ENCODE results near the gene MAPK12. TPM values are rescaled to one million over a fixed set of nuclear protein-coding genes. Genes with fewer than 3 reads are reported as not detected.

Gene MAPK12
- total RNA-seq (2014; rRNA removed; shearing (Covaris generic)) = 31.4 and 32.2 TPM in 2 replicates

DNA sequence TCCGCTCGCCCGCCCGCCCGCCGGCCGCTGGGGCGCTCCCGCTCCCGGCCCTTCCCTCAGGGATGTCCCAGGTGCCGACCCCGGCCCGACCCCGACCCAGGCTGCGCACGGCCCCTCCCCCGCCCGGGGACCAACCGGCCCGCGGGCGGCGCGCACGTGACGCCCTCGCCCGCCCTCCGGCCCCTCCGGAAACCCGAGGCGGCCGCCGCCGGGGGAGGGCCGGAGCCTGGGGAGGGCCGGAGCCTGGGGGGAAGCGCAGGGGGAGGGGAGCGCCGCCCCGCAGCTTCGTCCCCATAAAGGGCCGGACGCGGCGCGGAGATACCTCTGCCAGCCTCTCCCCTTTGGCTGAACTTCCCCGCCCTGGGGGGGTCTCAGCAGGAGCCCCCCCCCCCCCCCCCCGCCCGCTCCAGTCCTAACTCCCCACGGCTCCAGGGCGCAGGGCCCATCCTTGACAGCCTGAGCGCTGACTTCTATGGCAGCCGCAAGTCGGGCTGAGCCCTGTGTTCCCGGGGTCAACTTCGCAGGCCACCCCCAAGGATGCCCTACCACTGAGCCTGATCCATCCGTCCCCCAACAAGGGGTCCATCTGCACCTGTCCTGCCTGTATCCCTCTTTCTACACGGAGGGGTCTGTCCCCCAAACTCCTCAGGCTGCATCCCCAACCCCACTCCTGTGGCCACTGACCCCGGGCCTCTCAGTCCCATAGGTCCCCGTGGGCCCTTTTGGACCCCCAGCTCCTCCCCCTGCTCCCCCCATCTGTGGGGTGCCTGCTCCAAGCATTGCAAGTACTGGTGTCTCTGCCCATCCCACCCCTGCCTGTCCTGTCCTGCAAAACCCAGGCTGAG, at the start of gene MAPK12:
Gene MAPK12, minus strand, starts transcription at position 69 of the 845 bp plus-strand sequence. CDS start 174 bp downstream, outside the sequence.
- DNase-seq (ENCODE audit: low spot score) = no peak

DNA sequence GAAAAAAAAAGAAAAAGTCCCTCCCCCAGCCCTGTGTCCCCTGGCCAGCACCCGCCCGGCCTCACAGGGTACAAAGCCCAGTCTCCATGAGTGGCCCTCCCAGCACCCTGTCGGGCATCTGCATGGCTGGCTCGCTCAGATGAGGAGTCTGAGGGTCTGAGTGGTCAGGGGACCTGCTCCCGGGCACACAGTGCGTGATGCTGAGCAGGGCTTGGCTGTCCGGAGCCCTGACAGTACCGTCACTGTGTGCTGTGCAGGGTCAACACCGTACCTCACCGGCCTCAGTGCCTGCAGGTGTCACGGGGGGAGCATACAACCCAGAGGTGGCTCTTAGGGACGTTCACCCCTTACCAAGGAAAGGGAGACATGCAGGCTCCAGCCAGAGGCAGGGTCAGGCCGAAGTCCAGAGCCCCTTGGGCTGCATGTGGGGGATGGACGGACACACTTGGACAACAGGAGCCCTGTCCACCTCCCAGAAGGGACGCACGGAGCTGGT, 49.5 kb upstream of the MAPK12 start:
- no peak for DNase-seq (ENCODE audit: low spot score)

DNA sequence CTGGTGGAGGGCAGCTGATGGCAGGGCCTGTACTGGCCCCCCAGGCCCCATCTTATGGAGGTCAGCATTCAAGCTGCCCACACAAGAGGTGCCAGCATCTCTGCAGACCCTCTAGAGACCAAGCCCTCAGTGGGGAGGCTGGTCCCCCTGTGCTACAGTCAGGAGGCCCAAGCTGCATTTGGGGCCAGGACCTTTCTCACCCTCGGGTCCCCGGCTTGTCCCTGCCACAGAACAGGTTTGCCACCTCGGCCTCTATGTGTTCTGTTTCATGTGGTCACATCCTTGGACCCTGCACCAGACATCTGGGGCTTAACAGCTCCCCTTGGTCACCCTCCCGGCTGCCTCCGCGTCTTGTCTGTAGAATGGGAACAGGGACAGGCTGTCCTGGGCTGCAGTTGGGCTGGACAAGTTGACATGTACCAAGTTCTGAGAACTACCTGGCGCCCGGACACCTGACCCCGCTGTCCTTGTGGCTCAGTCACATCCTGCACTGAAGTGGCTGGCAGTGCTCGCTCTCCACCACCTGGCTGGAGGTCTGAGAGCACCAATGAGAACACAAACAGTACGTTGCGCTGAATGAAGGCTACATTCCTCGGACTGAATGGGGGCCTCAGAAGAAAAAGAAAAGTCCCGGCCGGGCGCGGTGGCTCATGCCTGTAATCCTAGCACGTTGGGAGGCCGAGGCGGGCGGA, 48.7 kb upstream of the MAPK12 start:
- no peak for DNase-seq (ENCODE audit: low spot score)

DNA sequence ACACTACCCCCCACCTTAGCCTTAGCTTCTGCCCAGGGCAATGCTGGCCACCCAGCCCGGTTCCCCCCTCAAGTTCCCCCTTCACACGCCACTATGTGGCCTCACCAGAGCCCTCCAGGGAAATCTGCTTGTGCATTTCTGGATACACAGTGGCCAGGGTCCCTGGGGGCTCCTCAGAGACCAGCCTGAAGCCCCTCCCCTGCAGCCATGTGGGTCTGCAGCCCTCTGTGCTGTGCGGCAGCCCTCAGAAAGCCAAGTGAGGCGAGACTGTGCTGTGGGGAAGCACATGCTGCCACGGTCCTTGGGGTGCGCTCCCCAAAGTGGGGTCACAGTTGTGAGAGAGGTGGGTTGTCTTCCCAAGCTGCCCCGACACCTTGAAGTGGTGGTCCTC, 48.1 kb upstream of the MAPK12 start:
- no peak for DNase-seq (ENCODE audit: low spot score)

DNA sequence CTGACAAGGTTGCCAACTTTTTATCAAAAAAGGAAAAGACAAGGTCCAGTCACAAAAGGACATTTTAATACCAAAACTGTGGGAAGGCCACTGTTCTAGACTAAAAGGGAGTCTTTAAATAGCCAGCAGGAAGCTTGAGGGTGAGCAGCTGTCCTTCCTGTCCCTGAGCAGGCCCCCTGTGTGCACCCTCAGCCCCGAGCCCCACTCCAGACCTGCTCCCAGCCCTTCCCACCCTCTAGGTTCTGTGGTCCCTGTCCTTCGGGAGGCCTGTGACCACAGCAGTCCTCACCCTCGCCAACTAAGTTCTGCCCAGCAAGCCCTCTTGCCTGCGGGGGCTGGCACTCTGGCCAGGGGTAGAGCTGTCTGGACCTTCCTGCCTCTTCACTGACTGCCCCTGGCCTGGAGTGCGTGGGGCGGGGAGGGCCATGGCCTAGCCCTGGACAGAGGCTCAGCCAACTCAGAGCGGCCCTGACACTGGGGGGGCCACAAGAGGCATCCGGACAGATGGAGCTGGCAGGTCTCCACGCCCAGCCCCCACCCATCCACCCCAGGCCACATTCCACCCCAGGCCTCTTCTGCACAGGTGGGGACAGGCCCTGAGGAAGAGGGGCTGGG, 47.6 kb upstream of the MAPK12 start:
- no peak for DNase-seq (ENCODE audit: low spot score)

DNA sequence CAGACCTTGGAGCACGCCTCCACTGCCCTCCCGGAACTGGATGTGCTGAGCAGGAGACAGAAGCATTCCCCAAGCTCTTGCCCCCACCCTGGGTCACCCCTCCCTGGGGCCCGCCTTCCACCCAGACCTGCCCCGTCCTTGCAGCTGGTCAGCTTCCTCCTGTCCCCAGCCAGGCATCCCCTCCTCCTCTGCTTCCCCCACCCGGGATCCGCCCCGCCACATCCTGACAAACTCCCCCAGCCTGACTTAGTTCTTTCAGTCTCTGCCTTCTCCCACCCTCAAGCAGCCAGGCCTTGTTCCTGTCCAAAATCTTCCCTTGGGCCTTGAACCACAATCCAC, 47.1 kb upstream of the MAPK12 start:
- peak; percentile 77 for DNase-seq (ENCODE audit: low spot score)

DNA sequence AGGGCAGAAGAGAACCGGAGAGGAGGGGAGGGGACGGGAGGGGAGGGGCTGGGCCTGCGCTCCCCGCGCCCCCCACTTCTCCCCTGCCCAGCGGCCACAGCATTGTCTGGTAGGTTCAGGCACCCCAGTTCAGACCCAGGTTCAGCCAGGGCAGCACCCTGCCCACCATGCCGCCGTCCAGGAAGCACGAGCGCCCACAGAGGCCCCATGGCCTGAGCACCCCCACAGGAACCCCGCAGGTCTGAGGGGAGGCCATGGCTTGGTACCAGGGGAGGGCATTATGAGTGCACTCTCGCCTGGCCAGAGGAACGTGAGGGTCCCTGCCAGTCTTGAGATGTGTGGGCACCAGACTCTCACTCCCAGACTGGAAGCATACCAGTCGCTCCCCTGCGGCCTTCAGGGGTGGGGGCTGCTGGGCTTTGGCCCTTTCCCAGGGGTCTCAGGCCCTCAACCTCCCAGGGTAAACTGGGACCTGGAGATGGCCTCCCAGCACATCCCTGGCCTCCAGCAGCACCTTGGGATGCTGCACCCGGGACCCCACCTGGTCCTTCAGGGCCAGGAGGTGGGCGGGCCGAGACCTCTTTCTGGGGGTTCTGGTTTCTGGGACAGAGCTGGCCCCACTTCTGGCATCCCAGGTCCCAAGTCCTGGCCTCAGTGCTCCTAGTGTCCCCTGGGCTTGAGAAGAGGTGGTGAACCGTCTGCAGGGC, 46.6 kb upstream of the MAPK12 start:
- DNase-seq (ENCODE audit: low spot score) = no peak

DNA sequence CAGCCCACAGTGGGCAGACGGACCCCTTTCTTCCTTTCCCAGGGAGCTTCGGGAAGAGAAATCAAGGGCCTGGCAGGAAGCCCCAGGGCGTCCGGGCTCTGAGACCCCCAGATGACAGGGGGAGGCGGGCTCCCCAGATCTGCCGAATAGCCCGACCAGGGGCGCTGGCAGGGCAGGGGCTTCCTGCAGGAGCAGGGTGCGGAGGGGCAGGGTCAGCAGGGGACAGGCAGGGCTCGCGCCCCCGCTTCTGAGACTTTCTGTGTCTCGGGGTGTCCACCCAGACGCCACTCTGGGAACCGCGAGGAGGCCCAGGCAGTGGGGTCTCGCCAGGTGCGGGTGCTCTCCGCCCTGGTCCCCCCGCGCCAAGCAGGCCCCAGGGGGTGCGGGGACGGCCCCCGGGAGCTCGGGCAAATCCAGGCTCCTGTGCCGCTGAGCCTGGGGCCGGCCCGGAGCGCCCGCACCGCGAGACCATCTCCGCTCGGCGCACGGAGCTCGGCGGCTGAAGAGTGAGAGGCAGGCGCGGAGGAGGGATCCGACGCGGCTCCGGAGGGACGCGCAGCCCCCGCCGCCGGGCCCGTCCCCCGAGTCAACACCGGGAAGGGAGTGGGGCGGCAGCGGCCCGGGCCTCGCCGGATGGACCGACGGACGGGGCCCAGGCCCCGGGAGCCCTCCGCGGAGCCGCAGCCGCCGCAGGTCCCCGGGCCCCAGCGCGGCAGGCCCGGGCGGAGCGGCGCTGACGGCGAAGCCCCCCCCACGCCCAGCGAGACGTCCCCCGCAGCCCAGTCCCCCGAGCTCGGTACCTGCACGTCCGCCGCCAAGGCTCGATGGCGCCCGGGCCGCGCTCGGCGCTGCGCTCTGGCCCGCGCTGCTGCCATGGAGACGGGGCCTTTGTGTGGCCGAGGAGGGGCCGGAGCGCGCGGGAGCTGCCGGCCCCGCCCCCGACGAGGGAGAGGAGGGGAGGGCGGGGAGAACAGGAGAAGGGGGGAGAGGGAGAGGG, 45.6 kb upstream of the MAPK12 start, which contains the start of gene PLXNB2:
Gene PLXNB2, minus strand, starts transcription at position 894 of the 997 bp plus-strand sequence. CDS start 17,062 bp downstream, outside the sequence.
- no peak for DNase-seq (ENCODE audit: low spot score)

DNA sequence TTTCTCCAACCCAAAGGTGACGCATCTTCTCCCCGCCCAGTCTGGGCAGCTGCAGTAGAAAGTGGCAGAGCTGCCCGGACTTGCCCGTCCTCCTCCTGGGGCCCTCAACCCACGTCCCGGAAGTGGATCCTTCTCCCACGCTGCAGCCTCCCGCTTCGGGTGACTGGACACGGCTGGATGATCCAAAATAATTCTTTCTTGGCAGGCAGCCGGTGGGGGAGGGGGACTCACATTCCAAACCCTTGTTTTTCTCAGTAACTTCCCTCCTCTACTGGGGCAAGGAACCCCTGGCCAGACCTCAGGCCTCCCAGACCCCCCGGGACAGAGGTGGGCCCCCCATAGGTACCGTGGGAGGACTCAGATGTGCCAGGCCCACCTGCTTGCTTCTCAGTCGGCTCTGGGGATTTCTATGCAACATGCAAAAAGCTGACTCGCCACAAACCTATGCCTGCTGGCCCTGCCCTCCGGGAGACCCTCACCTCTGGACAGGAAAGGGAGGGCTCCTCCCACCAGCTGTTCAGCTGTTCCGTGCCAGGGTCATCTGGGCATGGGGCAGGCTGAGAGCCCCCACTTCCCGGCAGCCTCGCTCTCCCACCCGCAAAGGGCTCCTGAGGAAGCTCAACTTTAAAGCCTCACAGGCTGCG, 44.6 kb upstream of the MAPK12 start:
- DNase-seq (ENCODE audit: low spot score) = peak; percentile 90

DNA sequence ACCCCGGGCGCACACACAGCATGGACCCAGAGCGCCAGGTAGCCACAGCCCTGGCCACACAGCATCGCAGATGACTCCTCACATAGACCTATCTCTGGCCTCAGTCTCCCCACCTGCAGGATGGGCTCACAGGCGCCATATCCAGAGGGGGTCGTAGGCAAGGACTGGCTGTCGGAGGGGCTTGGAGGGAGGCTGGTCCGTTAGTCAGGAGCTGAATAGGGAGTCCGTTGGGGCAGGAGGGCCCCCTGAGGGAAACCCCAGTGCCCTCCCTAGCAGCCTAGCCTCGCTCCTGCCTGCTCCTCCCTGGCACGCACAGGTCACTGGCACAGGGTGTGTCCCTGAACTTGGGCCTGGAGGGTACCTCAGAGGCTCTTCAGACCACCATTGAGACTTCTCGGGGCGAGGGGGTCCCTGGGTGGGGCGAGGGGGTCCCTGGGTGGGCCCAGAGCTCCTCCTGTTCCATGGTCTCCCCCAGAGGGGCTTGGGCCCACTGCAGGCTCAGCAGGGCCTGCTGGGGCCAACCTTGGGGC, 44.0 kb upstream of the MAPK12 start:
- DNase-seq (ENCODE audit: low spot score) = no peak

DNA sequence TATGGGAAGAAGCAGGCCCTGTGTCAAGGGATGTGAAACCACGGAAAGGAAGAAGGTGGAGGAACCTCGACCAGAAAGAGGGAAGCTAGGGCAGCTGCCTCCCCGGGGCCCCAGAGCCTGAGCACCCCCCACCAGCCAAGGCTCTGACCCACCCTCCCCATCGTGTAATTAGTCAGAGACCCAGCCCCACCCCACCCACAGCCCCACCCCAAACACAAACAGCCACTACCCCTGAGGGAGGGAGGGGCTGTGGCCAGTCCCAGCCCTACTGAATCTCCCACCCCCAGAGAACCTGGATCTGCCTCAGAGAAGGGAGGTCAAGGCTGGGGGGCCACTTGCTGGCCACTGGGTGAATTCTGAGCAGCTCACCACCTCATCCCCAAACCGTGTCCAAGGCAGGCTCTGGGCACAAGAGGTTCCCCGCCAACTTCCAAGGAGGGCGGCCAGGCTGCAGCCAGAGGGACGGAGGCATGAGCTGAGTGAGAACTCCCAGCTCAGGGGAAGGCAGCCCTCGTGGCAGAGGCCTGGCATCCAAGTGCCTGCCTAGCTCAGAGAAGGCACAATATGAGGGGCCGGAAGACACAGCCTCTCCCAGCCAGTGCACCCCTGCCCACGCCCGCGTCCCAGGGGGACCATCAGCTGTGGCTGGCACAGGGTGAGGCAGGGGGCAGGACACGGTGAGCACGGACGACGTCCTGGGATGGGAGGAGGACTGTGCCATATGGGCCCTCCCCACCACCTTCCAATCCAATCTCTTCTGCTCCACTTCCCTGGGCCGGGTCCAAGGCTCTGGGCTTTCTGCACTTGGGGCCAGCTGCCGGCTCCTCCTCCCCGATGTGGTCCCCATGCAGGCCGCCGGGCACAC, 43.3 kb upstream of the MAPK12 start:
- DNase-seq (ENCODE audit: low spot score) = peak; percentile 48

DNA sequence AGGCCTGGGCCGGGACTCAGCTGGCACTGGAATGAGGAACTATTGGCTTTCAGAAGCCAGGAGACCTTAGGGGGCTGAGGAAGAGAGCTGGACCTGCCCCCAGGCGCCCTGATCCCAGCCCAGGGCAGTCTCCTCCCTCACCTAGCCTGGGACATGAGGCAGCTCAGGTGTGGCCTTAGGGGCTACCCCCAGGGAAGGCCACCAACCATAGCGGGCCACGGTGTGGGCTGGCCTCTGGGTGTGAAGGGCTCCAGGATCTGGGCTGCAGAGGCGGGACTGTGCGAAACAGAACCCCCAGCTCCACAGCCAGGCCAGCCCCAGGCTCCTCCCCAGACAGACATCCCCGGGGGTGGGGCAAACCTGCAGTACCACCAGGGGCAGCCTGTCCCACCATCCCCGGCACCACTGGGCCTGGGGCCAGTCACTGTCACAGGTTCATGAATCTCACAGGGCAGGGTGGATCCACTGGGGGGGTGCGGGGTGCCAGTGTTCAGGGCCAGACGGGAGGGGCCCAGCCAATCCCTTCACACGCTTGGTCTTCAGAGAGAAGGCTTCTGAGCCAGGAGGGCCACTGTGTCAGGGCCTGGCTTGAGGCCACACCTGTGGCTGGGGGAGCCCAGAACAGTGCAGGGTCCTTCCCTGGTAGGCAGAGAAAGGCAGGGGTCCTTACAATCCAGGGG, 42.5 kb upstream of the MAPK12 start:
- peak; percentile 43 for DNase-seq (ENCODE audit: low spot score)

DNA sequence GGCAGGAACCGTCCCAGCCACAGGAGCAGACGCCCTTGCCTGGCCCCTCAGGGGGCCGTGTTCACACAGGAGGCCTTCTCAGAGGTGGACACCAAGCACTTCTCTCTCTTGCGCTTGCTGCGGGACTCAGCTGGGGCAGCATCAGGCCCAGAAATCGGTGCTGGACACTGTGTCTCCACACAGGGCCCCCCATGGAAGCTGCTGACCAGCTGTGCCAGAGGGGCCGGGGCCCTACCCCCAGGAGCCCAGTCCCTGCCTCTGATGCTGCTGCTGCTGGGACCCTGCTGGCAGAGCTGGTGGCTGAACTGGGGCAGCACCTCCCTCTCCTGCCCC, 42.0 kb upstream of the MAPK12 start:
- no peak for DNase-seq (ENCODE audit: low spot score)

DNA sequence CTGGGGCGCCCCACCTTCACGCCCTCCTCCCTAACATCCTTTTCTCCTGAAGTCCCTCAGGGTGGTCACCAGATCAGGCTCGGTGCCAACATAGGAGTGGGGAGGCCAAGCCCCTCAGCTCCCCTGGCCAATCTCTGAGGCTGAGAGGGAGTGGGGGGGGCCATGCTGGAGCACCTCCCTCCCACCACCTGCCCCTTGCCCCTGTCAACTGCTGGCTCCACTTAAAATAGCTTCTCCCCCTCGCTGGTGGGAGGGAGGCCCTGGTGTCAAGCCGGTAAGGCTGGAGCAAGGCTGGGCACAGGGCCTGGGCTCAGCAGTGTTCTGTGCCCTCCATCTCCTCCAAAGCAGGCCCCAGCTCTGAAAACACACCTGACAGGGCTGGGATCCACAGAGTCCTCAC, 41.1 kb upstream of the MAPK12 start:
- no peak for DNase-seq (ENCODE audit: low spot score)

DNA sequence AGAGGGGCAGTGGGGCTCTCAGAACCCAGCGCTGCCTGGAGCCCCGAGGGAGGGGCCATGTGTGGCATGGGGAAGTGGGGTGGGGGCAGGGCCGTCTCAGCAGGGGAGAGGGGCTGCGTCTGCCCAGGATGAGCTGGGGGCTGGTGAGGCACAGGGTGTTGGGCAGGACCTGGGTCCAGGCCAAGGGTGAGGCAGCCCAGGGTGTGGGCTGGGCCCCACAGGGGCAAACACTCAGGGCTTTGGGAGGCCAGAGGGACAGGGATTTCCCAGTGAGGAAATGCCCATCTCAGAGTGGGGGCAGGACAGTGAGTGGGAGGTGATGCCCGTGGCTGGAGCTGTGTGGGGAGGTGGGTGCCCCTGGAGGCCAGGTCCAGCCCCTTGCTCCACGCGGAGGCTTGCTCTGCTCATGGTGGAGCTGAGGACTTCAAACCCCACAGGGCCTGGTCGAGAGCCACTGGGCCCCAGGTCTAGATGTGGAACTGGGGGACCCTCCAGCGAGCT, 40.6 kb upstream of the MAPK12 start:
- peak; percentile 44 for DNase-seq (ENCODE audit: low spot score)

DNA sequence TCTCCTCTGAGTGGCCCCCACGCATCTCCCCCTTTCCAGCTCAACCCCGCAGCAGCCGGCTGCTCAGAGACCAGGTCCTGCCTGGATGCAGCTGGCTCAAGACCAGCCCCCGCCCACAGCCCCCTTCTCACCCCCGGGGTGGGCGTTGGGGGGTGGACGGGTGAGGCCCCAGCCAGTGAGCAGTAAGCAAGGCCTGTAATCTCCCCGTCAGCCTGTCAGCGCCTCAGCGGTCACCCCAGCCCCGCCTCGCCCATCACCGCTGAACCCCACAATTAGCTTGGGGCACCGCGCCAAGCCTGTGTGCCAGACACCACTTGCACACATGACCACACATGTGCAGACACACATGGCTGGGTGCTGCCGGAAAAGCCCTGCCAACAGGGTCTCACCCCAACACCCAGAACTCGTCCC, 40.1 kb upstream of the MAPK12 start:
- DNase-seq (ENCODE audit: low spot score) = no peak

DNA sequence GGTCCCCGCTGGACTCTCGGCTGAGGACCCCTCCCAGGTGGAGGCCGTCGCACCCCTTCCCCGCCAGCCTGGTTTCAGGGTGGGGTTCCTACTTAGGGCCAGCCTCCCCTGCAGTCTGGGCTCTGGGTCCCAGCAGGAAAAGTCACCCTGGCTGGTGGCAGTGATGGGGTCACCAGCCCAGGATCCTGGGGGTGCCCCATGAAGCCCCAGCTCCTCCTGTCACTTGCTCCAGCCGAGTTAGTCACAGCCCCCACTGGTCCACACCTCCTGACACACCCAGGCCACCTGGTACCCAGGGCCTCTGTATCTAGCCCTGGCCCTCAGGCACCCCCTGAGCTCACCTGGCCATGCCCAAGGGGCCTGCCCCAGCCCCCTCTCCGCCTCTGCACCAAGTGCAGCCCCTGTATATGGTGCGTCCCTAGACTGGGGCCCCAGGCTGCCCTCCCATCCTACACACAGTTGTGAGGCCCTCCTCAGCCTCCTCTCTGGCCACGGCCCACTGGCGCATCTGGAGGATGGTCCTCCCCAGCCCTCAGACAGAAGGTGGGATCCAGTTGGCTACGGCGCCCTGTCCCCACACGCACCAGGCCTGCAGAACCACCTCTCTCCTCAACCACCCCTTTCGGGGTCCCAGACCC, 39.3 kb upstream of the MAPK12 start:
- DNase-seq (ENCODE audit: low spot score) = no peak

All from A172 (cell line).